GM21515 (cell line): ENCODE results near the gene EXOC4.

Experiments
- ATAC-seq: cut with Tn5 transposase; IDR thresholded peaks from one replicate; pipeline ENCODE4 v1.9.1; 2021; ENCODE audit not compliant: unreplicated experiment

EXOC4 gene

DNA sequence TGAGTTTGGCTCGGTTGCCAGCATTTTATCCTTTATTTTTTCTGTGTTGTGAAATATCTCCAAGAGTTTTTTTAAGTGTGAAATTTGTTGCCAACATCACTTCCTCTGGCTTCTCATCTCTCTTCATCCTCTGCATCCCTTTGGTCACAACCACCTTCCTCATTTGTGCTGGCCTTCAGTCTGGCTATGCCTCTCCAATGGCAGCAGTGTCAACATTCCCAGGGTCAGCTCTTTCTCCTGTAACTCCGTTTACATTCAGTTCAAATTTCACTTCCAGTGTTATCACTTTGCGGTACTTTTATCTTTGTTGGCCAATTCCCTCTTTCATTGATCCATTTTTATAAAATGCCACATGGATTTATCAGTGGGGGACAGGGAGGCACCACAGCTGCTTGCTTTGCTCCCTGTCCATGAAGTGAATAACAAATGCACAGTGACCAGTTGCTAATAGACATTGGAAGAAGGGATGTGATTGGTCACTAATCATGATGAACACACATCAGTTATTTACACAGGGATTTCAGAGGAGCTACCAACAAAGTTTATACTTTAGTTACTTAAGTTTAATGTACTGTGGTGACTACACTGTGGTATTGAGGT is 562.8 kb downstream of the EXOC4 start:
- ATAC-seq, result no peak

DNA sequence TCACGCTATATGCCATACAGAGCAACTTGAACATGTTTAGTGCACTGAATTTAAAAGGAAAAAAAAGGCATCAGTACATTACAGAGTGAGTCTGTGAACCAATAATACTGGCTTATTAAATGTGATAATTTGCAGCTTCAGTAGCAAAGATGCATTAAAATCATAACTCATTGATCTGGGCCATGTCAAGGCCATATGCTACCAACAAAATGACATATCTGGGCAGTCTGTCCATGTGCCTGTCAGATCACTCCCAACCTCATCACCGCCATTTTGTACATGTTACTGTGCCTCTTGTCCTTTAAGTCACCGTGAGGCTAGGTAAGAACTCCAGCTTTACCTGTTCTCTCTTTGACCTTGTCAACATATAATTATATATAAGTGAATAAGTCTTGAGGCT is 566.8 kb downstream of the EXOC4 start:
- no peak for ATAC-seq

DNA sequence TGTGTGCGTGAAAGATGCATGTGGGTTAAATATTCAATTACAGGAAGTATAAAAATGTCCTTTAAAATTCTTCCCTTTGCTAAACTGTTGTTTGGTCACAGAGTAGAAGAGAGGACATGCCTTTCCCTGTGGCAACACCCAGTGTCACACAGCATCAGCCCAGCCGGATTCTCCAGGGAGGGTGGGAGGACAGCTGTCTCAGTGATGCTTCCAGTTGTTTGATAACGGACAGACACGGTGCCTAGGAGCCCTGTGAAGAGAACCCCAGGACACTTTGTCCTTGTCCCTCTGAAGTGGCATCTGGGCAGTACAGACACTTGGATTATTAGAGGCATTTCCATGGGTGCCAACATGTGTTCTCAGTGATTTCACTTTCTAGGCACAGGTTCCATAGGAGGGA is 567.7 kb downstream of the EXOC4 start:
- no peak for ATAC-seq

DNA sequence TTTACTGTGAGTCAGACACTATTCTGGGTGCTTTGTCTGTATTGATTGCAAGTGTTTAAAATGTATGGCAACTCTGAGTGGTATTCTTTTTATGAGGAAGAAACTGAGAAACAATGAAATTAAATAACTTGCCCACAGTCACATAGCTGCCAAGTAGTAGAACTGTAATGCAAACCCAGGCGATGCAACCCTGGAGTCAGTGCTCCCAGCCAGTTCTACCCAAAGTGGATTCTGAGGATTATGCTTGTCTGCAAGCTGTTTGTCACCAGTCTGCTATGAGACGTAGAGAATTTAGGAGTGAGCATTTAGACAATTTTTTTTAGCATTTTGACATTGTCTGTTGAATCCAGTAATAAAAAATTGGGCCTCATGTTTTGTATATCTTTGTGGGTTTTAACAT is 568.3 kb downstream of the EXOC4 start:
- no peak for ATAC-seq

DNA sequence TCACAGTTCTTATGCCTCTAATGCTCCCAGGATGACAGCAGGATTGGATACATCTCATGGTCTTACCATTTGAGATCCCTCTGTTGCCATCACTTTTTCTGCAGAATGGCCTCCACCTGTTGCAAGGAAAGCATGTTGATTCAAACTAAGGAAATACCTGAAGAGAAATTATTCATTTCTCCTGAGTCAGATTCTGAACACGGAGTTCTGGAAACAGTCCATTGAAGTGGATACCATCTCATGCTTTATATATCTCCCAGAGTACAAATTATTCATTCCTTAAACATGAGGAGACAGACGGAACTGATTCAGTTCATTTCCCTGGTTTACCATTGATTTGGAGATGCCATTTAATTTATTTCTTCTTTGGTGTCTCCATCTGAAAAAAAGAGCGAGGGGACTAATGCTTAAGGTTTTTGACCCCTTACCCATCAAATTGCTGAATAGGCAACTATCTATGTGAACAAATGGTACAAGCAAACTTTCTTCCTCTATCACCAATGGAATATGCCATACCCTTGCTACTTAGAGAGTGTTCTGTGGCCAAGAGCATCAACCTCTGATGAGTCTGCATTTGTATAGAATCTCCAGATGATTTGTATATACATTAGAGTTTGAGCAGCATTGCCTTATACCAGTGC is 569.2 kb downstream of the EXOC4 start:
- ATAC-seq, result no peak

- ATAC-seq, result no peak
Measured at GRCh38 chr7:133822868-133823552, 570.1 kb downstream of the EXOC4 start.

DNA sequence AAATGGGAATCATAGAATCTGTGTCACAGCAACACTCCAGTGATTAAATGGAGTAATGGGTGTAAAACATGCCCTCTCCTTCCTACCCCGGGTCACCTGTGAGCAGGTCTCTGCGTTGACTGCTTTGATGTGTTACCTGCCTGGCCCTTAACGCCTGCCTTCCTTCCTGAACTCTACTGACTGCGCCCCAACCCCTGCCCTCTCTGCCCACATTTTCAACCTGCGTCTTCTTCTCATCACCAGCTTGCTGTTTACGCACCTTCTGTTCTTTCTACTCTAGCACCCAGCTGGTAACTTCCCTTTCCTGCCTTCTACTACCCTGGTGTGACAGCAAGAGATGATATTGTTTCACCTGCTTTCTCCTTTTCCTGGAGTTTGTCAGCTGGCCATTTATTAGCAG is 571.3 kb downstream of the EXOC4 start:
- no peak for ATAC-seq

- peak; percentile 64 for ATAC-seq
Measured at GRCh38 chr7:133827707-133828623, 575.1 kb downstream of the EXOC4 start.

GRCh38 chr7:133828906-133829305 is 576.0 kb downstream of the EXOC4 start:
- no peak for ATAC-seq

GRCh38 chr7:133829336-133829897 is 576.5 kb downstream of the EXOC4 start:
- no peak for ATAC-seq

DNA sequence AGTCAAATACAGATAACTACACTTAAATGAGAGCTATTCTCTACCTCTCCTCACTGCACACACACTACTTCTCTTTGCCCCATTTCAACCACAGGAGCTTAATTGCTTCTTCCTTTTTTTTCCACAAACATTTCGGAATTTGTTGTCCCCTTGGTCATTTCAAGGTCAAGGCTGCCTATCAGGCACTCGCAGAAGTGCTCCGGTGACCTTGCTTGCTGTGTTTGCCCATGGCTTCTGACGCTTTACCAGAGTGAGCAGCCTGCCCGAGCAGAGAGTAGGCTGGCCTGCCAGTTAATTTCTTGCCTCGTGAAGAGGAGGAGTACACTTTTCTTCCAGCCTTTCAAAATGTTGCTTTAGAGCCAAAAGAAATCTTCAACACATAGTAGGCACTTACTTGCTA is 577.2 kb downstream of the EXOC4 start:
- no peak for ATAC-seq

DNA sequence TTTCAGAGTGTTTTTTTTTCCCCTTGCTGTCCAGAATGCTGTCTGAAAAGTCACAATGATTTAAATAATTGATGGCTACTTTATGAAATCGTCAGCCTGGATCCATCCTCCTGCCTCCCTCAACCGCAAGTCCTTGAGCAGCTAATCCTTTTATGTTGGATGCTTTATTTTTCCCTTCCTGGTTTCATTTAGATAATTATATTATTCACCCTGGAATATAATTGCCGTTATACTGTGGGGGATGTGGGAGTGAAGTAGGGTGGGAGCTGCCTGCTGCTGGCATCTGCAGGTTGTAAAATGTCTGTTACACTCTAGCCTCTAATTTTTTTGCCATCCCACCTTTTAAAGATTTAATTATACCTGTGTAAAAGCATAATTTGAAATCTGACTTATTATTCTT is 583.8 kb downstream of the EXOC4 start:
- no peak for ATAC-seq

- ATAC-seq, result no peak
Measured at GRCh38 chr7:133837224-133837623, 584.3 kb downstream of the EXOC4 start.

- no peak for ATAC-seq
Measured at GRCh38 chr7:133839121-133839520, 586.2 kb downstream of the EXOC4 start.

- no peak for ATAC-seq
Measured at GRCh38 chr7:133843341-133843740, 590.5 kb downstream of the EXOC4 start.

- no peak for ATAC-seq
Measured at GRCh38 chr7:133845005-133845404, 592.1 kb downstream of the EXOC4 start.

- no peak for ATAC-seq
Measured at GRCh38 chr7:133846203-133846945, 593.5 kb downstream of the EXOC4 start.

GRCh38 chr7:133850497-133851280 is 597.8 kb downstream of the EXOC4 start:
- ATAC-seq, result no peak

DNA sequence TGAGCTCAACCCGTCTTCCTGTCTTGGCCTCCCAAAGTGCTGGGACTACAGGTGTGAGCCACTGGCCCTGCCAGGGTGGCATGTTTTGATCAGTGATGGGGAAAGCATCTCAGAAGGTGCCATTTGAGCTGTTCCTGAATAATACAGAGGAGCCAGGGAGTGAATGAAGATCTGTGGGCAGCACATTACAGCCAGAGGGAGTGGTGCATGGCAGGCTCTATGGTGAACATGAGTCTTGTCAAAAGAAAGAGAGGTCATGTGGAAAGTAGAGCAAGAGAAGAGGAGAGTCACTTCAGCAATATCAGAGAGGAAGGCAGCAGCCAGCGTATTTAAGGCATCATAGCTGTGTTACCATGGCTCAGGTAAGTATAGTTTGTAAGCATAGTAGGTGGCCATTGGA is 598.5 kb downstream of the EXOC4 start:
- ATAC-seq, result no peak
